Measurements from ENCODE around the gene POLR3GL.
"Not testable (repeated sequence)": the region's sequence is repeated elsewhere in the genome, so short reads cannot be mapped to it uniquely, and the experiment has no call there.

Gene POLR3GL, protein sequence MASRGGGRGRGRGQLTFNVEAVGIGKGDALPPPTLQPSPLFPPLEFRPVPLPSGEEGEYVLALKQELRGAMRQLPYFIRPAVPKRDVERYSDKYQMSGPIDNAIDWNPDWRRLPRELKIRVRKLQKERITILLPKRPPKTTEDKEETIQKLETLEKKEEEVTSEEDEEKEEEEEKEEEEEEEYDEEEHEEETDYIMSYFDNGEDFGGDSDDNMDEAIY

DNA sequence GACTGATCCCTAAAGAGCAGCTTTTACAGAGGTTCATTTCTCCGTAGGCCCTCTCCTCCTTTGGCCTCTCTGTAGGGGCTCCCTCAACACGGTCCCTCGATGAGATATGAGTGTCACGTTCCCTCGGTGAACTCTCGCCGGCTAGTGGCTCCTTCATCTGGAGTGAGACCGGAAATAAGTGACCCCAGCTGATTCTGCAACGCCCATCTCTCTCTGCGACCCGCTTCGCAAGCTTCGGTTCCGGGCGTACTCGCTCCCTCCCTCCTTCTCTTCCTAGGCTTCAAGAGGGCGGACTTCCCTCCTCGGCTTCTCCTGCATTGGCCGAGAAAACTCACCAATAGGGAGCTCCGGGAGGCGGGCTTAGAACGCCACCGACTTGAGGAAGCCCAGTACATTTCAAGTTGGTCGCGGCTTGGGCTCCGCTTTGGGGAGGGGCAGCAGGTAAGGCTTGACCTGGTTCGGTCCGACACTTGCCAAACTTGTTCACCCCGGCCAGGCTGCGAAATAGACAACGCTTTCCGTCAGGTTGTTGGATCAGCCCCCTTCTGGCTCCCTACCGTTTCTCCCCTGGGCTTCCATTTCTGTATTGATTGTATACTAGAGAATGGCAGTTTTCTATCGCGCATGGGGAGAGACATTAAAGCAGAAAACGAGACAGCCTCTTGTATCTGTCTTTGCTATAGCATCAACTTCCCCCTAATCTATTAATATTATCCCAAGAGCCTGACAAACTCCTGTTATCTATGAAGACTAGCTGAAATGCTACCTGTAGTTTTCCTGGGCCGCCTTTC is at the start of gene POLR3GL, which contains the start of gene ANKRD34A:
Gene POLR3GL, plus strand, starts transcription at position 363 of the 791 bp plus-strand sequence. CDS start 10,176 bp downstream, outside the sequence.
Gene ANKRD34A, minus strand, starts transcription at position 248 of the 791 bp plus-strand sequence. CDS start 2,816 bp downstream, outside the sequence.
- DNase-seq (ENCODE audit: low spot score): peak; percentile 93

DNA sequence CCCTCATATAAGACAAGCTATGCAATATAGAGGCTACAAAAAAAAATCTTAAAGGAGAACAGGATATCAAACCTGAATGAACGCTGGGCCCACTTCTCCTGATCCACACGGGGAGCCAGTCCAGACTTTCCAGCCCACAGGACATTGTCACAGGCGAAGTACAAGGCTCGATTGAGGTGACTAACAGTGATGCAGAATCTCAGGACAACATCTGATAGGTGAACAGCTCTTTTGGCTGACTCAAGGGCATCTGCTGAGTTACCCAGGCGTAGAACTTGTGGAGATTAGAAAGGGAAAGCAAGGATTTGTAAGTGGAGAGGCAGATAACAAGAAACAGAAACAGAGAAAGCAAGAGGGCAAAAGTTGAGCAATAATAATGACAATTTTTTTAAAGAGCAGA is 47.7 kb upstream of the POLR3GL start:
- no peak for DNase-seq (ENCODE audit: low spot score)

DNA sequence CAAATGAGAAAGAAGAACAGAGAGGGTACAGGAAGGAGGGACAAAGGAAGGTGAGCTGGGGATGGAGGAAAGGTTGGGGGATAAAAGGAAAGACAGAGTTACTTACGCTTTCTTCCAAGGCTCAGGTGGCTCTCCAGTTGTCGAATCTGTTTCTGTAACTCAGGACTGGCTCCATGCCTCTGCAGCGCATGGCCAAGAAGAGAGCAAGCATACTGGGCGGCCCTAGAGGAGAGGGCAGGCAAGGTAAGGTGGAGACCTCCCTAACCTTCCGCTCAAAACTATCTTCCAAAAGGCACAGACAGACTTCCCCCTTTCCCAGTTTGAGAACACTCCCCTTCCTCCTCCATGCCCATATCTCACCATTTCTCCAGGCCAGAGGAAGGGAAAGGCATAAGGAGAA is 46.9 kb upstream of the POLR3GL start:
- DNase-seq (ENCODE audit: low spot score): no peak

DNA sequence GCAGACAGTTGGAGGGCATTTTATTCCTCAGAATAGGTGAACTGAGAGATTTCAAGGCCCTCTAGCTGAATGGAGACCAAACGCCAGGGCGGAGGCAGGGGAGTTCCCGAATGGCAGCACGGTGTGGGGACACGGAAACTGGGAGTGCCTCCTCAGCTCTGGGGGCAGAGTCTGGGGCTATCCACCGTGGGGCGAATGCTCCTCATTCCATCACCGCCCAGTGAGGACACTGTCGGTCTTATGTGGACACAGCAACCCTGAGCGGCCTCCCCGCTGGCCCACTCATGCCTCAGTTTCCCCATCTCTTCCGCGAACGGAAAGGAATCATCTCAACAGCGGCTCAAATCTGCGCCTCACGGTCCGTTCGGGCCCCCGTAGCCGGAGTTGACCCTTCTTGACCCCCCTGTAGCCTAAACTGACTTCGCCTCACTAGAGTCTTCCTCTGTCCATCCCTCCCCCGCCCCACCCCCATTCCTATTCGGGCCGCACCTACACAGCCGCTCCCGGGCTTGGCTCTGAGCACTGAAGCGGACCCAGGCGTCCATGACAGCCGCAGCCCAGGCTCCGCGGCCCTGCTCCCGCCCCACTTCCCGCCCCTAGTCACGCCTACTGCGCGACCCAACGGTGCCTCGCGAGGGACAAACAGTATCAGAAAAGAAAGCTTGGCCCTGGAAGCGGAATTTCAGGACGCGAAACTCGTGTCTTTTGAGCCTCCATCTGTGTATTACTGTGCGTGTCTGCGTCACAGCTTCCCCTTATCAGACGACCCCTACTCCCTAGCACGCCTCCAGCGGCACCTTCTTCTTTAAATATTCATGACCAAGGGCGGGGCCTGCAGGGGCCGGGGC is 46.1 kb upstream of the POLR3GL start, which contains the start of gene PEX11B:
Gene PEX11B, minus strand, starts transcription at position 574 of the 848 bp plus-strand sequence. Its CDS starts 29 bp downstream, at position 545.
- DNase-seq (ENCODE audit: low spot score): peak; percentile 92

DNA sequence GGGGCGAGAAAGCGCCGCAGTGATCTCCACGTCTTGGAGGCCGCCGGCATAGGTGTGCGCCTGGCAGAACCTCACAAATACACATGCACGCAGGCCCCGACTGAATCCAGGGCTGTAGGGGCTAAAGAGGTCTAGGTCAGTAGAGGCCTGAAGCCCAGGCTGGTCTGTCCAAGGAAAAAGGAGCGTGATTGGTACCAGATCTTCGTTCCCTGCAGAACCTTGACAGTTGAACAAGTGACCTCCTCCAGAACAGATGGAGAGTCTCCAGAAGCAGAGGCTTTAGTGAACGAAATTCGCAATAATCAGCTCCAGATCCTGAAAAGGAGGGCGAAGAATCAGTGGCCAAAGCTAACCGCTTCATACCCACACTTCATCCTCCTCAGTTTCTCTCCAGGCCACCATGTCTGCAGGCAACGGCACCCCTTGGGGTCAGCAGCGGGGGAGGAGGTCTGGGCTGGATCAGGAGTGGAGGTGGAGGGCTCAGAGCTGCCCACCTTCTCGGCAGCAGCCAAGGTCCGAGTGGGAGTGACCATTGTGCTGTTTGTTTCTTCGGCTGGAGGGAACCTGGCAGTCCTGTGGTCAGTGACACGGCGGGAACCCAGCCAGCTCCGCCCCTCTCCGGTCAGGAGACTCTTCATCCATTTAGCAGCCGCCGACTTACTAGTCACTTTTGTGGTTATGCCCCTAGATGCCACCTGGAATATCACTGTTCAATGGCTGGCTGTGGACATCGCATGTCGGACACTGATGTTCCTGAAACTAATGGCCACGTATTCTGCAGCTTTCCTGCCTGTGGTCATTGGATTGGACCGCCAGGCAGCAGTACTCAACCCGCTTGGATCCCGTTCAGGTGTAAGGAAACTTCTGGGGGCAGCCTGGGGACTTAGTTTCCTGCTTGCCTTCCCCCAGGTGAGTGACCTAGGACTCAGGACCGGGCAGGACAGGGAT is 45.2 kb upstream of the POLR3GL start:
- peak; percentile 77 for DNase-seq (ENCODE audit: low spot score)

DNA sequence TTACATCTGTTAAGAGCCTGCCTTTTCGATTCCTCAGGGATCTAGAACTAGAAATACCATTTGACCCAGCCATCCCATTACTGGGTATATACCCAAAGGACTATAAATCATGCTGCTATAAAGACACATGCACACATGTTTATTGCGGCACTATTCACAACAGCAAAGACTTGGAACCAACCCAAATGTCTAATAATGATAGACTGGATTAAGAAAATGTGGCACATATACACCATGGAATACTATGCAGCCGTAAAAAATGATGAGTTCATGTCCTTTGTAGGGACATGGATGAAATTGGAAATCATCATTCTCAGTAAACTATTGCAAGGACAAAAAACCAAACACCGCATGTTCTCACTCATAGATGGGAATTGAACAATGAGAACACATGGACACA is 44.2 kb upstream of the POLR3GL start:
- not testable (repeated sequence) for DNase-seq (ENCODE audit: low spot score)

DNA sequence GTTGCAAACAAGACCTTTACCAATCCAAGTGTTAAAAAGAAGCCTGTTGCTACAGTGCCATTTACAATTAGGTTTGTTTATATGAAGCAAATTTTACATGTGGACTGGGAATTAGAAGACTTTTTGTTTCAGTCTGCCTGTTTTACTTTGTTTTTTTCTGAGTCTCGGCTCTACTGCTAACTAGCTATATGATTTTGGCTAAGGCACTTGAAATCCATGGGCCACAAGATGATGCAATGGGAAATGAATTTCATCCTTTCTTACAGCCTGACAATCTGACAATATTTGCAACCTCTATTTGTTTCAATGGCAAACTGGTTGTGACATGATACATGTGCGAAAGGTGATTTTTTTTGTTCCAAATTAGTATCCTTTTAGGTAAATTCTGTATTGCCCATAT is 42.2 kb upstream of the POLR3GL start:
- no peak for DNase-seq (ENCODE audit: low spot score)

DNA sequence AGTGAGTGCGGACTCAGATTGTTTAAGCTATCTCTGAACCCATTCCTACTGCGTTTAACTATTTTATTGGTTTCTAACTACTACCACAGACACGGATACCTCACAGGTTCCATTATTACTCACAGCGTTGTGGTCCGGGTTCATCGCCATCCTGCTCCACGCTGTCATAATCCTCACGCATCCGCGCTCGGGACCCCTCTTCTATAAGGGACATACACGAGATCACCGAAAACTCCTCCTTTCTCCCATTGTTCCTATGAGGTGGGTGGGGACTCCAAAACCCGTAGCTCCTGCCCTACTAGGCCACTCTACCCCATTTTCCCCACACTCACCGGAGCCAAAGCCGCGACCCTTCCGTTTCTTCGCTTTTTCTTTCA is 37.8 kb upstream of the POLR3GL start:
- DNase-seq (ENCODE audit: low spot score): no peak

DNA sequence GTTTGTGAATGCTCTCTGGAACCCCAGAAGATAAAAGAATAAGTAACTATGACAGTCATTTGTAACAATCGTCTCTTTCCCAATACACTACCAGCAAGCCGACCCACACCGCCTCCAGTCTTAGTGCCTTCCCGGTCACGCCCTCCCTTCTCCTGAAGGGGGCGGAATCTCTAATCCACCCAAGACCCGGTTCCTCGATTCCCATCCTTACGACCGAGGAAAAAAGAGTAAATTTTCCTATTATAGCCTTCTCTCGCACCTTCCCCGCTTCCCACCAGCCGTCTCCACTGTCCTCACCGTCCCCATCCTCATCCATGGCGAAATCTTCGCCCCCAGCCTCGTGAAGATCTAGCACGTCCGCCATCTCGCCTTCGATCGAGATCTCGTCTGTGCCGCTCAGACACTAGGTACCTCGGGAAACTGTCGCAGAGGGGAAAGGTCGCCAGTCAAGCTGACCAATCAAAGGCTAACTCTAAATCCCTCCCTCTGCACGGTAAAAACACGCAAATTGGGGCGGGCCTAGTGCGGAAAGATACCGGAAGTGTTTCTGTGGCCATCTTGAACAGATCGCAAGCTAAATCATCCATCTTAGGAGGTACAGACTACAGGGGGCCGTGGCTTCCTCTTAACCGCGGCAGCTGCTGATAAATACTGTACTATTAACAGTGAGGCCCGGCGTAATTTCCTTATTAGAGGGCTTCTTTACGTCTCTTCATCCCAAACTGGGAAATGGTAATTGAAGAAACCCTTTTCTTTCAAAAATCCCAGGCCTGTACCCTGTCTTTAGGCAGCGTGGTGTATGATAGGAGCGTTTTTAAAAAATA is 37.2 kb upstream of the POLR3GL start, which contains the start of gene RBM8A:
Gene RBM8A, minus strand, starts transcription at position 422 of the 824 bp plus-strand sequence. Its CDS starts 58 bp downstream, at position 364.
- DNase-seq (ENCODE audit: low spot score): peak; percentile 94

DNA sequence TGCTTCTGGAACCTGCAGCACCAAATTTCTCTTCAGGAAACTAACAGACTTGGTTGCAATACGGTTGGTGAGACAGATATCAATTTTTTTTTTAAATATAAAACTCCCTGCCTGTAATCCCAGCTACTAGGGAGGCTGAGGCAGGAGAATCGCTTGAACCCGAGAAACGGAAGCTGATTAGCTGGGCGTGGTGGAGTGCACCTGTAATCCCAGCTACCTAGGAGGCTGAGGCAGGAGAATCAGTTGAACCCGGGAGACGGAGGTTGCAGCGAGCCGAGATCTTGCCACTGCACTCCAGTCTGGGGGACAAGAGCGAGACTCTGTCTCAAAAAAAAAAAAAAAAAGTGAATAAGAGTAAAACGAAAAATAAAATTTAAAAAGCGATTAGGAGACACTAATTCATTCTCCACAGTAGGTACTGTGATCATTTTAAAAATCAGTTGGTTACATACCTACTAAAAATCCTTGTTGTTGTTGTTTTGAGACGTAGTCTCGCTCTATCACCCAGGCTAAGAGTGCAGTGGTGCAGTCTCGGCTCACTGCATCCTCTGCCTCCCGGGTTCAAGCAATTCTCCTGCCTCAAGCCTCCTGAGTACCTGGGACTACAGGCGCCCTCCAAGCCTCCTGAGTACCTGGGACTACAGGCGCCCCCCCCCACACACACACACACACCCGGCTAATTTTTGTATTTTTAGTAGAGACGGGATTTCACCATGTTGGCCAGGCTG is 36.4 kb upstream of the POLR3GL start:
- DNase-seq (ENCODE audit: low spot score): no peak

DNA sequence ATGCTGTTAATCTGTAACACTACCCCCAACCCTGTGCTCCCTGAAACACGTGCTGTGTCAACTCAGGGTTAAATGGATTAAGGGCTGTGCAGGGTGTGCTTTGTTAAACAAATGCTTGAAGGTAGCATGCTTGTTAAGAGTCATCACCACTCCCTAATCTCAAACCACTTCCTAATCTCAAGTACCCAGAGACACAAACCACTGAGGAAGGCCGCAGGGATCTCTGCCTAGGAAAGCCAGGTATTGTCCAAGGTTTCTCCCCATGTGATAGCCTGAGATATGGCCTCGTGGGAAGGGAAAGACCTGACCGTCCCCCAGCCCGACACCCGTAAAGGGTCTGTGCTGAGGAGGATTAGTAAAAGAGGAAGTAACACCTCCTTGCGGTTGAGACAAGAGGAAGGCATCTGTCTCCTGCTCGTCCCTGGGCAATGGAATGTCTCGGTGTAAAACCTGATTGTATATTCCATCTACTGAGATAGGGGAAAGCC is 31.9 kb upstream of the POLR3GL start:
- not testable (repeated sequence) for DNase-seq (ENCODE audit: low spot score)

DNA sequence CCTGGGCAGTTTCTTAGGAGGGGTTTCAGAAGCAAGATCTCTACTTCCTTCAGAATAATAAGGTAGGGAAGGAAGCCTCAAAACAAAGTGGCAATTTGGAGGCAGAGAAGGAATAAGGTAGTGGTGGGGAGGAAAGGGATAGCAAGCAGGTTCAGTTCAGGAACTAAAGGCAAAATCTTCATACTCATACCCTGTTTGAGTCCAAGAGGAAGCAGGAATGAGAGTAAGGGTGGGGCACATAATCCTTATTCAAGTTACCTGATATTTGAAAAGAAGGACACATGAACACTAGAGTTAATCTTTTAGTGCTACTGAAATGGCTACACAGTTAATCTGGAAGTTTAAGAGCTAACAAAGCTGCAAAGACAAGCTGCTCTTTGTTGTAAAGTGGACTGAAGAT is 28.8 kb upstream of the POLR3GL start:
- no peak for DNase-seq (ENCODE audit: low spot score)

DNA sequence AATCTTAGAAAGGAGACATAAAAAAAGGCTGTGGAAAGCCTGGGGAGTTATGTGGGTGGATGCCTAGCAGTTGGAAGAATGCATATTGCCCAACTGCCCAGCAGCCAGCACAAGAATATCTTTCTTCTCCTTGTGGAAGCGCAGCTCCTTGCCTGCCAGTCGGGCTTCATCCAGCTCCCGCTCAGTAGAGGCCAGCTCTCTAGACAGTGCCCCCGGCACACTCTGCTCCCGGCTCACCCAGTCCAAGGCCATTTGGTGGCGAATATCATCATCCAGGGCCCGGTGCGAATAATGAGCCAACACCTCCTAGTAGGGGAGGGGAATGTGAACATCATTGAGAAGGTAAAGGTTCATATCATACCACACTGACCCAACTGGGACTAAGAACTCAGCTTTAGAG is 28.2 kb upstream of the POLR3GL start:
- DNase-seq (ENCODE audit: low spot score): no peak

DNA sequence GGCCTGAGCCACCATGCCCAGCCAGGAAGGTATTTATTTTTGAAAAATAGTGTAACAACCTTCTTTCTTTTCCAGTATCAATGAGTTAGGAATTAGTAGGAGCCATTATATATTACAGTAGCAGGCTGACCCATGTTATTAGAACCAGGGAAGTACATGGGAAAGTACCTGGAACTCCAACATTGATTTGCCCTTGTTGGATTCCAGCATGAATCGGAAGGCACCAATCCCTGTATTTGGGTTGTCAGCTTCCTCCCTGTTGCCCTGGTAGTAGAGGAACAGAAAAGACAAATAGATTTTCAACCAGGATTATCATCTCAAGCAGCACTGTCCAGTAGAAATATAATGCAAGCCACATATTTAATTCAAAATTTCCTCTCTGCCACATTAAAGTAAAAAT is 27.1 kb upstream of the POLR3GL start:
- DNase-seq (ENCODE audit: low spot score): no peak

DNA sequence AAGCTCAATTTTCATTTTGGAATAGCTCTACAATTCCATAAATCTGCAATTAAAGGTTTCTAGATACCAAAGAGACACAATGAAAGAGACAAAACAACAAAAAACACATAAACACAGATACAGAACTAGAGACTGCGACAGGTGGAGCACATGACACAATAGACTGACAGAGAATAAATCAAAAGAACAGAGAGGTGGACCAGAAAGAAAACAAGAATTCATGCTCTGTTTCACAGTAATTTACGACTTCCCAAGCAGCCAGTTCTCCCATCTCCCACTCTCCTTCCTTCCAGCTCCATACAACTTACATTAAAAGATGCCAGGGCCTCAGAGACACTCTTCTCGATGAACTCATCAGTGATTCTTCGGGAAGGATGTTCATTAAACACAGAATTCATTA is 22.1 kb upstream of the POLR3GL start:
- DNase-seq (ENCODE audit: low spot score): no peak

DNA sequence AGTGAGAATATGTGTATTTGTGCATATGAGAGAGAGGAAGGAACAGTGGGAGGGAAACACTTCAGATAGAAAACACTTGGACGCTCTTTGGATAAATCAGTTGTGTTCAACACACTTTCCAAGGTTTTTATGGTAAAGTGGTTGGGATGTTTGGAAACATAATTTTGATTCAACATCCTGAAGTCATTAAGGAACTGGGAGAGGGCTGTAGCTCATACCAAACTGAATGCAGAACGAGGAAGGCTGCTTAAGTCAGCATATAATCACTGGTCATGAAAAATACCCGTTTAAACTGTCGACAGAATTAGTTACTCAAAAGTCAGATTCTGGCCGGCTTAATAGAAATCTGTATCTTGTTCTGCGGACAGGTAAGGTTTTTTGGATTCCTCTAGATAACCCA is 21.6 kb upstream of the POLR3GL start:
- DNase-seq (ENCODE audit: low spot score): peak; percentile 14

DNA sequence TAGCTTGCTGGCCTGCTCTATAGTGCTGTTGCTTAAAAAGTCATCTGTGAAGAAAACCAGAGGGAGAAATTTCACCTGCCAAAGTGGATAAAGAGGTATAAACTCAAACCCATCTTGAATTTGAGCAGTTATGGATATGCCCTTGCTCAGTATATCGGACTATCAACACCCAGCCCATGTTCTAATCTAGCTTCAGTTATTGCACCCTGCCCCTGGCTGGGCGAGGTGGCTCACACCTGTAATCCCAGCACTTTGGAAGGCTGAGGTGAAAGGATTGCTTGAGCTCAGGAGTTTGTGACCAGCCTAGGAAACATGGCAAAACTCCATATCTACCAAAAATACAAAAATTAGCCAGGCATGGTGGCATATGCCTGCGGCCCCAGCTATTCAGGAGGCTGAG is 20.0 kb upstream of the POLR3GL start:
- no peak for DNase-seq (ENCODE audit: low spot score)

DNA sequence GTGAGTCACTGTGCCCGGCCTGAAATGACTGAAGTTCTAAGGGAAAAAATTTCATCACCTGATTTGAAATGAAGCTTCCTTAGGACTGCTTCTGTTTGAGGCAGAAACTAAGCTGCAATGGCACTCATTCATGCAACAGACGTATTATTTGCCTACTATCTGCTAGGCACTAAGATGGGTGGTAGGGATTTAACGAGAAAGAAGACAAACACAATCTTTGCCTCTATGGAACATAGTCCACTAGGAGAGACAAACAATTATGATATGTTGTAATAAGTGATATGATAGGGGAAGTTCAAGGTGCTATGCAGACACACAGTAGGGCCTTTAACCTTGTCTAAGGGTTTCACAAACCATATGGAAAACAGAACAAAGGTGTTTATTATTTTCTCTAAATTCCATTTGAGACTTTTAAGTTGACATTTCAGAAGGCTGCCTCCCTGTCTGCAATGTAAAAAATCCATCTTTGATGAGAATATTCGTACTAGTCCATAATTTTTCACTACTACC is 18.0 kb upstream of the POLR3GL start:
- no peak for DNase-seq (ENCODE audit: low spot score)

DNA sequence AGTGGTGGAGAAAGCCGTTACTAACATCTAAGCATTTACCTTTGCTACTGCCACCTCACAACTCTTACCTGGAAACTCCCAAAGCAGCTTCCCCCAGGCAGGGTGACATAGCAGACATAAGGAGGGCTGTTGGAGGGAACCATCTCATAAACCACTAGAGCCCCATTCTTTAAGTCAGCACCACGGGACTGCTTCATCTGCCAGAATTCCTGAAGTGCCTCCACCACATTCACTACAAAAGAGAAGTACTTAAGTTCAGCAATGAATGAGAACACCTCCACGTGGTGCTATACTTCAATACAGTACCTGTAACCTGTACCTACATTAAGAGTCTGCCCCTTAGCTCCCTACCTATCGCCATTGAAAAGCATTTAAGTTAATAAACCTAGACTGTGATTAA is 16.9 kb upstream of the POLR3GL start:
- DNase-seq (ENCODE audit: low spot score): no peak

Data from AG08395 (cell line).